AG09319 (cell line): Measurements from ENCODE around the gene CTNNA3.

ENCODE experiments used
- DNase-seq: peaks from one replicate; pipeline ENCODE4 v3.0.0-alpha.2; 2010; ENCODE audit warnings: low read depth; ENCODE audit errors: extremely low read depth
- TF ChIP-seq, protein P1 (sequence below): IDR thresholded peaks from 2 replicates; pipeline ENCODE4 v1.5.1; 2011; ENCODE audit warnings: low read depth, mild to moderate bottlenecking, inconsistent platforms, low read length, moderate library complexity

The CTNNA3 gene

DNA sequence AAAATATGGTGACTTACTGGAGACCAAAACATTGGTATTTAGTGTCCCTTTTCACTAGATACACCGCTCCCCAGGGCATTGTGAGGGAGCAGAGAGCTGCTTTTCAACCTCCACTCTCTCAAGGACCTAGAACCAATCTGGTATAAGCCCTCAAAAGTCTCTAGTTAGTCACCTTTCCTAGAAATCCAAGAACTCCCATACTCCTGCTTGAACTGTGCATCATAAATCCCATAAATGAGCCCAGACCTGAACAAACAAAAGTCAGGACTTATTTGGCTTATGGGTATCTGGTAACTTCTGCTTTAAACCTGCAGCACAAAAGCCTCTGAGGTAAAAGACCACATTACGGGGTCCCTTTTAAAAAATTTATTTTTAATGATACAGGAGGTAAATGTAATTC lies 1373.2 kb downstream of the CTNNA3 start:
- DNase-seq, result no peak
- TF ChIP-seq, protein P1, sequence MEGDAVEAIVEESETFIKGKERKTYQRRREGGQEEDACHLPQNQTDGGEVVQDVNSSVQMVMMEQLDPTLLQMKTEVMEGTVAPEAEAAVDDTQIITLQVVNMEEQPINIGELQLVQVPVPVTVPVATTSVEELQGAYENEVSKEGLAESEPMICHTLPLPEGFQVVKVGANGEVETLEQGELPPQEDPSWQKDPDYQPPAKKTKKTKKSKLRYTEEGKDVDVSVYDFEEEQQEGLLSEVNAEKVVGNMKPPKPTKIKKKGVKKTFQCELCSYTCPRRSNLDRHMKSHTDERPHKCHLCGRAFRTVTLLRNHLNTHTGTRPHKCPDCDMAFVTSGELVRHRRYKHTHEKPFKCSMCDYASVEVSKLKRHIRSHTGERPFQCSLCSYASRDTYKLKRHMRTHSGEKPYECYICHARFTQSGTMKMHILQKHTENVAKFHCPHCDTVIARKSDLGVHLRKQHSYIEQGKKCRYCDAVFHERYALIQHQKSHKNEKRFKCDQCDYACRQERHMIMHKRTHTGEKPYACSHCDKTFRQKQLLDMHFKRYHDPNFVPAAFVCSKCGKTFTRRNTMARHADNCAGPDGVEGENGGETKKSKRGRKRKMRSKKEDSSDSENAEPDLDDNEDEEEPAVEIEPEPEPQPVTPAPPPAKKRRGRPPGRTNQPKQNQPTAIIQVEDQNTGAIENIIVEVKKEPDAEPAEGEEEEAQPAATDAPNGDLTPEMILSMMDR, result no peak

DNA sequence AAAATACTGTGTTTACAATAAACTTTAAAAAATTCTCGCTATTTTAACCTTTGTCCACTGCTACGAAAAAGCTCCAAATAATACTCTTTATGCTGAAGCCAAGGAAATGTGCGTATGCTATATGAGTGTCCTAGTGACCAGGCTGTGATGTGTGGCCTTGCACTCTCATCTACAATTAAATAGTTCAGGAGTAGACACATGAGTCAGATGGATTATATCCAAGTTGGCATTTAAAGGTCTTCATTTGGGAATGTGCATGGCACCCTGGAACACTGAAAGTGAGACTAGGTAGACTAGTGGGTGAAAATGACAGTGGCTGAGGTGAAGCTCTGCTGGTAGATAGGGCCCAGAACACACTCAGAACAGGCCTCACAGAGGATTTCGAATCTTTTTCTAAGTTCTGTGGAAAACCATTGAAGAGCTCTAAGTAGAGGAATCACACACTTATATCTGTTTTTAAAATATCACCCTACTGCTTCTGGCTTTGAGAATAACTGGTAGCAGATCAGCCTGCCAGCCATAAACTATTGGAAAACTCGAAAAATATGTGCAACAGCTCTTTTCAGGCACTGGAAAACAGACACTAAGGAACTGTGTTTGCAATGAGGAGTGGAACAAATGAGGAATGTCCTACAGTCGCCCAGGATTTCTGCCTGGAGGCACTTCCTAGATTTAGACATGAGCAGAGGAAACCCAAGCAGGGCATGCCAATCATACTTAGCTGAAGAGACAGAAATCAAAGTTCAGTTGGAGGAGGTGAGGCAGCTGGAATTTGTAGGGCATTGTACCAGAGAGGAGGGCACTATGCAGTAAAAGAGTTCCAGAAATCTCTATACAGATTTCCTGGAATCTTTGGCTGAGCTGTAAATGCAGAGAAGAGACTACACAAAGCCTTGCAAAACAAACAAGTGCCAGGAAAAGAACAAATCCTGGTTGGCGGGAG lies 1374.0 kb downstream of the CTNNA3 start:
- DNase-seq, result no peak
- TF ChIP-seq, protein P1, result no peak

DNA sequence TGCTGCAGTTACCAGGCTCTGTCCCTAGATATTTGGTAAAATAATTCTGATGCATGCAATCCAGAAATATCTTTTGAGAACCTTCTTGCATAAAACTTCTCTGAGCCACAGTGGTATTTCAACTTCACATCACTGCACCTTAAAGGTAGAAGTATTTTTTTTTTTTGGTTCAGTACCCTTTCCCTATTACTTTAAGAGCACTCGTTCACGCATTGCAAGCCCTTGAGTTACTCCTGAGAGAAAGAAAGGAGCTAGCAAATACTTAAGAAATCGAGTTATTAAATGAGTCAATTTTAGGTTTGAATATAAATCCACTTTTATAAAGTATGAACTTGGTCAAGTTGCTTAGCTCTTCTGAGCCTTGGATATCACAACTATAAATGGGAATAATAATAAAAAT lies 1377.2 kb downstream of the CTNNA3 start:
- TF ChIP-seq, protein P1, result no peak
- DNase-seq, result no peak

DNA sequence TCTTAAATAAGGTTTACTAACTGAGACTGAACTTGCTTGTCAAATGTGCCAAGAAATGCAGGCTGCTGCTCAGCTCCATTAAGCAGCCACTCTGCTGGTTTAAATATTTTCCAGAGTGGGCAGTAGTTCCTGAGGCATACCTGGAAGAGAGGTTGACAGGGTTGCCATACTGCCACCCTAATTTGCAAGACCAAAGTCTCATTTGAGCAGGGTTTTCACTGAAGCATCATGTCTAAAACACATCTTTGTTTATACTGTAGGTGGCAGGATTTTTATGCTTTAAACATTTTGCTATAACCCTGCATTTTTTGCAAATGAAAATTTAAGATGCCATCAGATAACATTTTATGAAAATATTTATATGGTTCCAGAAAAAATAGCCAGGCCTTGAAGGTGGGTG lies 1388.2 kb downstream of the CTNNA3 start:
- no peak for DNase-seq
- TF ChIP-seq, protein P1, result no peak

DNA sequence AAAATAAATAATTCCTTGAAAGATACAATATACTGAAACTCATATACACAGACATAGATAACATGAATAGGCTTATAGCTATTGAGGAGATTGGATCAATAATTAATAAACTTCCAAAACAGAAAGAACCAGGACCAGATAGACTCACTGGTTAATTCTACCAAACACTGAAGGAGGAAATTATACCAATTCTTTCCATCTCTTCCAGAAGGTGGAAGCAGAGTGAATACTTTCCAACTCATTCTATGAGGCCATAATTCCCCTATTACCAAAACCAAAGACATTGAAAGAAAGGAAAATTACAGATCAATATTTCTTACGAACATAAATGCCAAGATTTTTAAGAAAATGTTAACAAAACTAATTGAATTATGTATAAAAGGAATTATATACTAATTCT lies 1394.9 kb downstream of the CTNNA3 start:
- DNase-seq, result no peak
- TF ChIP-seq, protein P1, result no peak

DNA sequence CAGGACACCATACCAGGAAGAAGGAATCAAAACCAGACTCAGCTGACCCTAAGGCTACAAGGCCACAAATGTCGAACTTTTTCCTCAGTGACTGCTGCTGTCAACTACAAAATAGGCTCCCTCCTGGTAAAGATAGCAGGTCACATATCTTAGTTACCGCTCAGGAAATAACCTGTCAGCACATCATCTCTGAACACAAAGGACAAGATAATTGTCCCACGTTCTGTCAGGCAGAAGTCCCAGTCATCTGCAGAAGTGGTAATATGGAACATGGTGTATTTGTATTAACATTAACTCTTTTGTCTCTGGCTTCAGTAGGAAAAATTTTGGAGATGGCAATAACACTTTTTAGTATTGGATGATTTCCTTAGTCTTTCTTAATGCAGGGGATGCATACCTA lies 1400.4 kb downstream of the CTNNA3 start:
- TF ChIP-seq, protein P1, result no peak
- no peak for DNase-seq

- TF ChIP-seq, protein P1, result no peak
- no peak for DNase-seq
Measured at GRCh38 chr10:66294538-66294937, 1401.5 kb downstream of the CTNNA3 start.
